HCT116 (cell line): ENCODE results near the gene GYPC. TPM values are rescaled to one million over a fixed set of nuclear protein-coding genes. Genes with fewer than 3 reads are reported as not detected.

Experiments used
- ATAC-seq: fragments of 200-7000 bp; cut with Tn5 transposase; 2 replicates; pipeline ENCODE4 v1.9.1; 2020; ENCODE audit warnings: mild to moderate bottlenecking, moderate library complexity
- BruUV-seq: library from RNA; stranded (reverse); fragments of 400-500 nt; replicated peaks from 2 replicates; lab custom pipeline; 2021; lab: Mats Ljungman, UMichigan
- CTCF ChIA-PET: fragments of 300-600 bp; sonication (Branson Sonifier 250); formaldehyde crosslinking; loops from one replicate; lab custom pipeline; 2021; ENCODE audit warnings: antibody characterized with exemption; lab: Charles Lee
- POLR2A ChIA-PET: fragments of 300-600, 350-600 bp; sonication (Branson Sonifier 250); formaldehyde crosslinking; loops from one replicate; lab custom pipeline; 2021; ENCODE audit warnings: antibody characterized with exemption; lab: Charles Lee
- RAD21 ChIA-PET, 2 experiments: fragments of 300-600 bp; sonication (Branson Sonifier 250); formaldehyde crosslinking; loops; one replicate each; lab custom pipeline; 2023; ENCODE audit warnings: low total read pairs in 2 of 2; ENCODE audit not compliant: uncharacterized antibody in 2 of 2, unreplicated experiment in 2 of 2, low non-redundant PET in 1 of 2; lab: Charles Lee
- DNase-seq: peaks from one replicate; pipeline ENCODE4 v3.0.0-alpha.2; 2010; ENCODE audit warnings: low read depth, low spot score
- H2AFZ ChIP-seq: fragments of 200-600 bp; shearing (Covaris generic), sonication (generic); 2 replicates; pipeline ENCODE4 v1.6.1; 2017; ENCODE audit warnings: low read depth, mixed run types, mixed read lengths, antibody characterized with exemption, low read length; ENCODE audit not compliant: poor library complexity, severe bottlenecking
- H3K27ac ChIP-seq: 2 replicates; pipeline ENCODE4 v1.5.1; 2012; ENCODE audit warnings: low read depth, low read length
- H3K27me3 ChIP-seq: fragments of 200-600 bp; sonication (generic); 2 replicates; pipeline ENCODE4 v1.6.1; 2016; ENCODE audit warnings: mixed run types, low read length, mixed read lengths; ENCODE audit not compliant: insufficient read depth
- H3K36me3 ChIP-seq, 2 experiments: fragments of 200-500 bp in 1 of 2; fragments of 200-600 bp in 1 of 2; sonication (Bioruptor generic) in 1 of 2; sonication (generic) in 1 of 2; 2 replicates each; pipeline versions ENCODE4 v1.5.1 to v1.6.1; 2014 to 2016; ENCODE audit warnings: low read length in 2 of 2, inconsistent platforms in 1 of 2, mixed read lengths in 1 of 2, mixed run types in 1 of 2; ENCODE audit not compliant: insufficient read depth in 2 of 2, control insufficient read depth in 1 of 2
- H3K4me1 ChIP-seq, 2 experiments: fragments of 200-600 bp in 1 of 2; sonication (generic) in 1 of 2; 2 replicates each; pipeline versions ENCODE4 v1.5.1 to v1.6.1; 2012 to 2017; ENCODE audit warnings: low read length in 2 of 2, inconsistent platforms in 1 of 2, mild to moderate bottlenecking in 1 of 2, mixed read lengths in 1 of 2, mixed run types in 1 of 2, moderate library complexity in 1 of 2; ENCODE audit not compliant: insufficient read depth in 2 of 2, control insufficient read depth in 1 of 2
- H3K4me2 ChIP-seq: fragments of 200-600 bp; sonication (generic); 2 replicates; pipeline ENCODE4 v1.6.1; 2017; ENCODE audit warnings: mixed run types, low read length, mixed read lengths
- H3K4me3 ChIP-seq, 2 experiments: fragments of 200-600 bp in 1 of 2; sonication (generic) in 1 of 2; replicated peaks in 1 of 2; 2 replicates each; pipeline ENCODE4 v1.5.1; 2011 to 2016; ENCODE audit warnings: low read length in 2 of 2, control low read depth in 1 of 2, low read depth in 1 of 2, mild to moderate bottlenecking in 1 of 2, mixed read lengths in 1 of 2, mixed run types in 1 of 2
- H3K79me2 ChIP-seq: fragments of 200-600 bp; sonication (generic); 2 replicates; pipeline ENCODE4 v1.6.1; 2017; ENCODE audit warnings: mild to moderate bottlenecking, mixed run types, low read length, moderate library complexity, mixed read lengths; ENCODE audit not compliant: insufficient read depth
- H3K9ac ChIP-seq: fragments of 200-600 bp; sonication (generic); 2 replicates; pipeline ENCODE4 v1.6.1; 2016; ENCODE audit warnings: low read length, mixed read lengths
- H3K9me2 ChIP-seq: fragments of 200-600 bp; sonication (generic), shearing (Covaris generic); 2 replicates; pipeline ENCODE4 v1.6.1; 2017; ENCODE audit warnings: mixed run types, mild to moderate bottlenecking, moderate library complexity; ENCODE audit not compliant: insufficient read depth
- H3K9me3 ChIP-seq, 2 experiments: fragments of 200-500 bp in 1 of 2; fragments of 200-600 bp in 1 of 2; sonication (Bioruptor generic) in 1 of 2; sonication (generic) in 1 of 2; 2 replicates each; pipeline ENCODE4 v1.6.1; 2014 to 2017; ENCODE audit warnings: low read length in 2 of 2, mixed read lengths in 2 of 2, inconsistent platforms in 1 of 2, low read depth in 1 of 2, mild to moderate bottlenecking in 1 of 2, mixed run types in 1 of 2, moderate library complexity in 1 of 2; ENCODE audit not compliant: control insufficient read depth in 1 of 2, insufficient read depth in 1 of 2
- H4K20me1 ChIP-seq: fragments of 200-600 bp; sonication (generic), shearing (Covaris generic); 2 replicates; pipeline ENCODE4 v1.6.1; 2017; ENCODE audit warnings: mixed run types, mild to moderate bottlenecking, moderate library complexity; ENCODE audit not compliant: insufficient read depth
- CEBPB ChIP-seq: IDR thresholded peaks from 2 replicates; pipeline ENCODE4 v1.6.1; 2012; ENCODE audit warnings: low read depth
- EGR1 ChIP-seq: IDR thresholded peaks from 2 replicates; pipeline ENCODE4 v1.6.1; 2012; ENCODE audit warnings: low read depth
- ELF1 ChIP-seq: IDR thresholded peaks from 2 replicates; pipeline ENCODE4 v1.6.1; 2012; ENCODE audit warnings: low read depth, borderline replicate concordance
- EZH2phosphoT487 ChIP-seq: fragments of 200-600 bp; IDR thresholded peaks from 2 replicates; pipeline ENCODE4 v1.6.1; 2018; ENCODE audit warnings: antibody characterized with exemption, borderline replicate concordance
- FOSL1 ChIP-seq: IDR thresholded peaks from 2 replicates; pipeline ENCODE4 v1.6.1; 2012; ENCODE audit warnings: low read depth
- JUND ChIP-seq: IDR thresholded peaks from 2 replicates; pipeline ENCODE4 v1.6.1; 2012
- MAX ChIP-seq: IDR thresholded peaks from 2 replicates; pipeline ENCODE4 v1.6.1; 2012
- POLR2A ChIP-seq: IDR thresholded peaks from 2 replicates; pipeline ENCODE4 v1.7.0; 2011; ENCODE audit warnings: borderline replicate concordance; ENCODE audit not compliant: insufficient read depth, insufficient read length; ENCODE audit errors: extremely low read depth
- POLR2AphosphoS5 ChIP-seq: IDR thresholded peaks from 2 replicates; pipeline ENCODE4 v1.6.1; 2011; ENCODE audit warnings: mild to moderate bottlenecking, low read depth, low read length, moderate library complexity
- RAD21 ChIP-seq: IDR thresholded peaks from 2 replicates; pipeline ENCODE4 v1.6.1; 2012; ENCODE audit warnings: low read depth, mild to moderate bottlenecking
- SIN3A ChIP-seq: IDR thresholded peaks from 2 replicates; pipeline ENCODE4 v1.6.1; 2012; ENCODE audit warnings: low read depth
- SP1 ChIP-seq: IDR thresholded peaks from 2 replicates; pipeline ENCODE4 v1.6.1; 2012; ENCODE audit warnings: low read depth
- SRF ChIP-seq: IDR thresholded peaks from 2 replicates; pipeline ENCODE4 v1.6.1; 2012; ENCODE audit warnings: low read depth
- TCF7L2 ChIP-seq: IDR thresholded peaks from 2 replicates; pipeline ENCODE4 v1.7.0; 2011; ENCODE audit warnings: borderline replicate concordance, inconsistent platforms; ENCODE audit not compliant: insufficient read depth, insufficient read length; ENCODE audit errors: extremely low read depth
- YY1 ChIP-seq: IDR thresholded peaks from 2 replicates; pipeline ENCODE4 v1.6.1; 2011; ENCODE audit warnings: low read length, low read depth, moderate library complexity, mild to moderate bottlenecking; ENCODE audit not compliant: insufficient replicate concordance; ENCODE audit errors: extremely low read depth
- ZNF274 ChIP-seq: fragments of 200-500 bp; sonication (Bioruptor generic); IDR thresholded peaks from 2 replicates; pipeline ENCODE4 v1.6.1; 2014; ENCODE audit warnings: mild to moderate bottlenecking, low read depth, low read length, inconsistent platforms
- intact Hi-C: fragments of 100-400 bp; cut with micrococcal nuclease; formaldehyde crosslinking; loops from 2 replicates; pipeline ENCODE4 v1.10.0; 2022
- total RNA-seq: library from RNA; stranded (reverse); gene quantifications from one replicate; pipeline ENCODE4 v1.2.1, GENCODE V29; 2021; ENCODE audit not compliant: unreplicated experiment
- TF ChIP-seq, protein P1 (sequence below), 3 experiments: fragments of 200-600 bp in 1 of 3; sonication (generic) in 1 of 3; IDR thresholded peaks in 2 of 3; conservative IDR thresholded peaks in 1 of 3; 2 replicates each; pipeline ENCODE4 v1.5.1; 2012 to 2017; ENCODE audit warnings: low read depth in 2 of 3, low read length in 2 of 3, antibody characterized with exemption in 1 of 3, borderline replicate concordance in 1 of 3, control low read depth in 1 of 3, mild to moderate bottlenecking in 1 of 3, mixed read lengths in 1 of 3, mixed run types in 1 of 3, moderate library complexity in 1 of 3; ENCODE audit not compliant: insufficient read depth in 1 of 3
- TF ChIP-seq, protein P2 (sequence below): IDR thresholded peaks from 2 replicates; pipeline ENCODE4 v1.6.1; 2011; ENCODE audit warnings: mild to moderate bottlenecking, low read length, moderate library complexity; ENCODE audit not compliant: insufficient replicate concordance; ENCODE audit errors: extremely low read depth
- TF ChIP-seq, protein P3 (sequence below): IDR thresholded peaks from 2 replicates; pipeline ENCODE4 v1.6.1; 2012; ENCODE audit warnings: low read depth

The GYPC gene
- total RNA-seq, 1 experiment from 2014 or later, result 0.66 TPM

- Histone ChIP-seq H3K4me3 (no peak overlapping the region), H4K20me1 (no peaks in the 10 kb centered on the region), H3K27me3 (peaks cover 29% of the 10 kb centered on the region), H3K9me3 (no peaks in the 10 kb centered on the region), H3K79me2 (no peaks in the 10 kb centered on the region), H3K9me2 (no peaks in the 10 kb centered on the region), H3K27ac (no peak overlapping the region), H3K4me1 (no peaks in the 10 kb centered on the region), H2AFZ (no peak overlapping the region), H3K36me3 (no peaks in the 10 kb centered on the region), H3K9ac (no peak overlapping the region), H3K4me2 (no peak overlapping the region)
- TF ChIP-seq ZNF274, result no peak
- no peak for TF ChIP-seq ELF1
- TF ChIP-seq SP1, result no peak
- TF ChIP-seq FOSL1, result no peak
- TF ChIP-seq, protein P1, sequence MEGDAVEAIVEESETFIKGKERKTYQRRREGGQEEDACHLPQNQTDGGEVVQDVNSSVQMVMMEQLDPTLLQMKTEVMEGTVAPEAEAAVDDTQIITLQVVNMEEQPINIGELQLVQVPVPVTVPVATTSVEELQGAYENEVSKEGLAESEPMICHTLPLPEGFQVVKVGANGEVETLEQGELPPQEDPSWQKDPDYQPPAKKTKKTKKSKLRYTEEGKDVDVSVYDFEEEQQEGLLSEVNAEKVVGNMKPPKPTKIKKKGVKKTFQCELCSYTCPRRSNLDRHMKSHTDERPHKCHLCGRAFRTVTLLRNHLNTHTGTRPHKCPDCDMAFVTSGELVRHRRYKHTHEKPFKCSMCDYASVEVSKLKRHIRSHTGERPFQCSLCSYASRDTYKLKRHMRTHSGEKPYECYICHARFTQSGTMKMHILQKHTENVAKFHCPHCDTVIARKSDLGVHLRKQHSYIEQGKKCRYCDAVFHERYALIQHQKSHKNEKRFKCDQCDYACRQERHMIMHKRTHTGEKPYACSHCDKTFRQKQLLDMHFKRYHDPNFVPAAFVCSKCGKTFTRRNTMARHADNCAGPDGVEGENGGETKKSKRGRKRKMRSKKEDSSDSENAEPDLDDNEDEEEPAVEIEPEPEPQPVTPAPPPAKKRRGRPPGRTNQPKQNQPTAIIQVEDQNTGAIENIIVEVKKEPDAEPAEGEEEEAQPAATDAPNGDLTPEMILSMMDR (IDR thresholded peaks at IDR 0.05 in 2 of 3, conservative IDR thresholded peaks at IDR 0.05 in 1 of 3; ENCODE audit: borderline replicate concordance in 1 of 3, insufficient read depth in 1 of 3, low read depth in 2 of 3, low read length in 2 of 3), result no peak
- no peak for TF ChIP-seq MAX
- TF ChIP-seq EGR1, result no peak
- TF ChIP-seq RAD21, result no peak
- TF ChIP-seq YY1, result no peak
- no peak for TF ChIP-seq TCF7L2
- no peak for TF ChIP-seq POLR2A
- TF ChIP-seq, protein P2, sequence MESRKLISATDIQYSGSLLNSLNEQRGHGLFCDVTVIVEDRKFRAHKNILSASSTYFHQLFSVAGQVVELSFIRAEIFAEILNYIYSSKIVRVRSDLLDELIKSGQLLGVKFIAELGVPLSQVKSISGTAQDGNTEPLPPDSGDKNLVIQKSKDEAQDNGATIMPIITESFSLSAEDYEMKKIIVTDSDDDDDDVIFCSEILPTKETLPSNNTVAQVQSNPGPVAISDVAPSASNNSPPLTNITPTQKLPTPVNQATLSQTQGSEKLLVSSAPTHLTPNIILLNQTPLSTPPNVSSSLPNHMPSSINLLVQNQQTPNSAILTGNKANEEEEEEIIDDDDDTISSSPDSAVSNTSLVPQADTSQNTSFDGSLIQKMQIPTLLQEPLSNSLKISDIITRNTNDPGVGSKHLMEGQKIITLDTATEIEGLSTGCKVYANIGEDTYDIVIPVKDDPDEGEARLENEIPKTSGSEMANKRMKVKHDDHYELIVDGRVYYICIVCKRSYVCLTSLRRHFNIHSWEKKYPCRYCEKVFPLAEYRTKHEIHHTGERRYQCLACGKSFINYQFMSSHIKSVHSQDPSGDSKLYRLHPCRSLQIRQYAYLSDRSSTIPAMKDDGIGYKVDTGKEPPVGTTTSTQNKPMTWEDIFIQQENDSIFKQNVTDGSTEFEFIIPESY, result no peak
- no peak for TF ChIP-seq POLR2AphosphoS5
- TF ChIP-seq, protein P3, sequence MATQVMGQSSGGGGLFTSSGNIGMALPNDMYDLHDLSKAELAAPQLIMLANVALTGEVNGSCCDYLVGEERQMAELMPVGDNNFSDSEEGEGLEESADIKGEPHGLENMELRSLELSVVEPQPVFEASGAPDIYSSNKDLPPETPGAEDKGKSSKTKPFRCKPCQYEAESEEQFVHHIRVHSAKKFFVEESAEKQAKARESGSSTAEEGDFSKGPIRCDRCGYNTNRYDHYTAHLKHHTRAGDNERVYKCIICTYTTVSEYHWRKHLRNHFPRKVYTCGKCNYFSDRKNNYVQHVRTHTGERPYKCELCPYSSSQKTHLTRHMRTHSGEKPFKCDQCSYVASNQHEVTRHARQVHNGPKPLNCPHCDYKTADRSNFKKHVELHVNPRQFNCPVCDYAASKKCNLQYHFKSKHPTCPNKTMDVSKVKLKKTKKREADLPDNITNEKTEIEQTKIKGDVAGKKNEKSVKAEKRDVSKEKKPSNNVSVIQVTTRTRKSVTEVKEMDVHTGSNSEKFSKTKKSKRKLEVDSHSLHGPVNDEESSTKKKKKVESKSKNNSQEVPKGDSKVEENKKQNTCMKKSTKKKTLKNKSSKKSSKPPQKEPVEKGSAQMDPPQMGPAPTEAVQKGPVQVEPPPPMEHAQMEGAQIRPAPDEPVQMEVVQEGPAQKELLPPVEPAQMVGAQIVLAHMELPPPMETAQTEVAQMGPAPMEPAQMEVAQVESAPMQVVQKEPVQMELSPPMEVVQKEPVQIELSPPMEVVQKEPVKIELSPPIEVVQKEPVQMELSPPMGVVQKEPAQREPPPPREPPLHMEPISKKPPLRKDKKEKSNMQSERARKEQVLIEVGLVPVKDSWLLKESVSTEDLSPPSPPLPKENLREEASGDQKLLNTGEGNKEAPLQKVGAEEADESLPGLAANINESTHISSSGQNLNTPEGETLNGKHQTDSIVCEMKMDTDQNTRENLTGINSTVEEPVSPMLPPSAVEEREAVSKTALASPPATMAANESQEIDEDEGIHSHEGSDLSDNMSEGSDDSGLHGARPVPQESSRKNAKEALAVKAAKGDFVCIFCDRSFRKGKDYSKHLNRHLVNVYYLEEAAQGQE, result no peak
- no peak for TF ChIP-seq SRF
- TF ChIP-seq CEBPB, result no peak
- no peak for TF ChIP-seq SIN3A
- no peak for TF ChIP-seq JUND
- no peak for TF ChIP-seq EZH2phosphoT487
- RAD21 ChIA-PET, result no interaction called here
- POLR2A ChIA-PET, result no interaction called here
- CTCF ChIA-PET, result no interaction called here
- no TSS peak for BruUV-seq
- intact Hi-C loops, result no loop called here
- no peak for ATAC-seq
- DNase-seq, result no peak
Measured at GRCh38 chr2:126715576-126716406, 59.8 kb downstream of the GYPC start.
